Breast epithelium (tissue), 4 donors: ENCODE data around the gene TMC3. TPM values are rescaled to one million over a fixed set of nuclear protein-coding genes. Genes with fewer than 3 reads are reported as not detected.

Experiments used
- DNase-seq, 2 donors: peaks; one replicate each; pipeline ENCODE4 v3.0.0-alpha.2; 2019; ENCODE audit warnings: low spot score in 2 of 2
- H3K27ac ChIP-seq, 2 donors: fragments of 200-600 bp; sonication (generic) in 1 of 2; one replicate each; pipeline ENCODE4 v1.5.1; 2016 to 2019; ENCODE audit warnings: mild to moderate bottlenecking in 1 of 2
- H3K27me3 ChIP-seq, 2 donors: fragments of 200-600 bp; sonication (generic) in 1 of 2; one replicate each; pipeline versions ENCODE4 v1.5.1 to v1.6.0; 2017 to 2019; ENCODE audit warnings: control low read depth in 1 of 2, mild to moderate bottlenecking in 1 of 2
- H3K36me3 ChIP-seq: fragments of 200-600 bp; one replicate; pipeline ENCODE4 v1.5.1; 2019
- H3K4me1 ChIP-seq, 2 donors: fragments of 200-600 bp; sonication (generic); one replicate each; pipeline ENCODE4 v1.5.1; 2016 to 2019; ENCODE audit warnings: control low read depth in 1 of 2
- H3K4me3 ChIP-seq, 3 donors: fragments of 200-600 bp; sonication (generic); 1 replicate in 2 of 3; 2 replicates in 1 of 3; pipeline ENCODE4 v1.5.1; 2016 to 2019; ENCODE audit warnings: mild to moderate bottlenecking in 3 of 3, moderate library complexity in 2 of 3
- H3K9me3 ChIP-seq, 2 donors: fragments of 200-600 bp; sonication (generic) in 1 of 2; one replicate each; pipeline ENCODE4 v1.5.1; 2016 to 2019; ENCODE audit warnings: control low read depth in 1 of 2
- POLR2A ChIP-seq: fragments of 450-650 bp; IDR thresholded peaks from one replicate; pipeline ENCODE4 v1.6.1; 2016; ENCODE audit warnings: antibody characterized with exemption, mild to moderate bottlenecking, moderate library complexity
- POLR2AphosphoS5 ChIP-seq, 3 donors: sonication (generic); formaldehyde crosslinking; IDR thresholded peaks; one replicate each; pipeline ENCODE4 v1.6.1; 2017; ENCODE audit warnings: antibody characterized with exemption in 3 of 3
- intact Hi-C: fragments of 100-400 bp; cut with DNase I; formaldehyde crosslinking; loops from one replicate; pipeline ENCODE4 v1.15.1; 2023; ENCODE audit warnings: low total_unique reads
- total RNA-seq, 3 donors: library from RNA; depleted of rRNA; stranded (reverse); fragments of >200 nt; gene quantifications; one replicate each; pipeline ENCODE4 v1.1.0, GENCODE V29; 2016
- TF ChIP-seq, protein P1 (sequence below), 3 donors: fragments of 450-650 bp; IDR thresholded peaks; one replicate each; pipeline ENCODE4 v1.5.1; 2016 to 2017; ENCODE audit warnings: antibody characterized with exemption in 3 of 3, mild to moderate bottlenecking in 3 of 3, moderate library complexity in 3 of 3

TMC3 gene
- total RNA-seq, 3 donors from 2014 or later, result 0.15 to 1.6 TPM; not detected in 1

DNA sequence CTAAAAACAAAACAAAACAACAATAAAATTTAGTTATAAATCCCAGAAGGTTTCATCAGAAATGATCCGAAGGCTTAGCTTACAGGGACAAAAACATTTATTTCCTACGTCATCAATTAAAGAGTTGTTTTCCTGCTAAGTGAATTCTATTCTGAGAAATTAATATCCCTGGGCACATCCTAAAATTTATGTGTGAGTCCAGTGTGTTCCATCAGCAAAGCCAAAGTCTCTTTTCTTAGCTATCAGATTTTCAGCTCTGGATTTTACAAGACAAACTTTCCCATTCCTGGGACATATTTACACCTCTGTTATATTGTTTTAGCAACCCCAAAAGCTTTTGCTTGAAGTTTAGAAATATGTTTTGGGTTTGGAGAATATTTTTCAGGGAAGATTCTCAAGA lies 4.4 kb upstream of the TMC3 start:
- Histone ChIP-seq H3K9me3 (no peaks in the 10 kb centered on the region), H3K27me3 (no peaks in the 10 kb centered on the region), H3K4me1 (no peaks in the 10 kb centered on the region), H3K36me3 (no peaks in the 10 kb centered on the region), H3K27ac (peak overlapping the region; percentile 23 to 41), H3K4me3 (no peak overlapping the region)
- DNase-seq, result no peak
- intact Hi-C loops, result no loop called here
- TF ChIP-seq, protein P1, sequence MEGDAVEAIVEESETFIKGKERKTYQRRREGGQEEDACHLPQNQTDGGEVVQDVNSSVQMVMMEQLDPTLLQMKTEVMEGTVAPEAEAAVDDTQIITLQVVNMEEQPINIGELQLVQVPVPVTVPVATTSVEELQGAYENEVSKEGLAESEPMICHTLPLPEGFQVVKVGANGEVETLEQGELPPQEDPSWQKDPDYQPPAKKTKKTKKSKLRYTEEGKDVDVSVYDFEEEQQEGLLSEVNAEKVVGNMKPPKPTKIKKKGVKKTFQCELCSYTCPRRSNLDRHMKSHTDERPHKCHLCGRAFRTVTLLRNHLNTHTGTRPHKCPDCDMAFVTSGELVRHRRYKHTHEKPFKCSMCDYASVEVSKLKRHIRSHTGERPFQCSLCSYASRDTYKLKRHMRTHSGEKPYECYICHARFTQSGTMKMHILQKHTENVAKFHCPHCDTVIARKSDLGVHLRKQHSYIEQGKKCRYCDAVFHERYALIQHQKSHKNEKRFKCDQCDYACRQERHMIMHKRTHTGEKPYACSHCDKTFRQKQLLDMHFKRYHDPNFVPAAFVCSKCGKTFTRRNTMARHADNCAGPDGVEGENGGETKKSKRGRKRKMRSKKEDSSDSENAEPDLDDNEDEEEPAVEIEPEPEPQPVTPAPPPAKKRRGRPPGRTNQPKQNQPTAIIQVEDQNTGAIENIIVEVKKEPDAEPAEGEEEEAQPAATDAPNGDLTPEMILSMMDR (IDR thresholded peaks at IDR 0.05), result no peak
- TF ChIP-seq POLR2A (no peak), POLR2AphosphoS5 (IDR thresholded peaks at IDR 0.05) (no peak)

DNA sequence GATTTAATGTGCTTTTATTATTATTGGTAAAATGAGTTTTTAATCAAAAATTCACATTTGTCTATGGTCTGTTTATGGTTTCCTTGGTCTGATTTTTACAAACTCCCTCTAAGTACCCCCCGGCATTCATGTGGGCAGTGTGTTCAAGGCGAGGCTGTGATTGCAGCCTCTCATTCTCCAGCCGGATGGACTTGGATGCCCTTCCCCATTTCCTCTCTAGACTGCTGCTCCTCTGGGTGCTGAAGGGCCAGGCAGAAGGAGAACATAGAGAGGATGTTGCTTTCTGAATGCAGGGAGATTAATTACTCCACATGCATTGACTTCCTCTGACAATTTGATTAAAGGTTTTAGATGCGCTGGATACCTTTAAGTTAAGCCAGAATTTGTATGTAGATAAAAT lies 3.9 kb upstream of the TMC3 start:
- H3K27me3 ChIP-seq, result no peaks in the 10 kb centered on the region
- DNase-seq, result no peak
- H3K4me3 ChIP-seq, result no peak overlapping the region
- TF ChIP-seq, protein P1 (IDR thresholded peaks at IDR 0.05), result no peak
- TF ChIP-seq POLR2A, result no peak
- no peak for TF ChIP-seq POLR2AphosphoS5 (IDR thresholded peaks at IDR 0.05)
- H3K27ac ChIP-seq, result peak overlapping the region; percentile 23 to 41
- H3K9me3 ChIP-seq, result no peaks in the 10 kb centered on the region
- intact Hi-C loops, result no loop called here
- no peaks in the 10 kb centered on the region for H3K4me1 ChIP-seq
- H3K36me3 ChIP-seq, result no peaks in the 10 kb centered on the region

DNA sequence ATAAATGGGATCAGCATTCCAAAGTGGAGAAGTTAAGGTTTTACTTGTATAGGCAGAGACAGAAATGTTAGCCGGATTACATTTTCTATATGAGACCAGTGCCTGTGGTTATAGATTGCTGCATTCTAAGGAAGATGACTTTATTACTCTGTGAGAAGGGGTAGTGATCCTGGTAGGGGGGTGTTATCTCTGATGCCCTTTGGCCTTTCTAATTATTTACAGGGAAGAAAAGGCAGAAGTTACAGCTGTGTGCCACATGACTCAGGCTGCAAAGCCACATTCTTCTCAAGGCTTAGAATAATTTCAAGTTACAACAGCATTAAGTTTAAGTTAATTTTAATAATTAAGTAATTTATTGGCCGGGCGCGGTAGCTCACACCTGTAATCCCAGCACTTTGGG lies 2.2 kb upstream of the TMC3 start:
- Histone ChIP-seq H3K27me3 (no peaks in the 10 kb centered on the region), H3K4me1 (no peaks in the 10 kb centered on the region), H3K27ac (no peak overlapping the region), H3K9me3 (no peaks in the 10 kb centered on the region), H3K4me3 (no peak overlapping the region), H3K36me3 (no peaks in the 10 kb centered on the region)
- intact Hi-C loops, result no loop called here
- no peak for TF ChIP-seq POLR2AphosphoS5 (IDR thresholded peaks at IDR 0.05)
- DNase-seq, result no peak

DNA sequence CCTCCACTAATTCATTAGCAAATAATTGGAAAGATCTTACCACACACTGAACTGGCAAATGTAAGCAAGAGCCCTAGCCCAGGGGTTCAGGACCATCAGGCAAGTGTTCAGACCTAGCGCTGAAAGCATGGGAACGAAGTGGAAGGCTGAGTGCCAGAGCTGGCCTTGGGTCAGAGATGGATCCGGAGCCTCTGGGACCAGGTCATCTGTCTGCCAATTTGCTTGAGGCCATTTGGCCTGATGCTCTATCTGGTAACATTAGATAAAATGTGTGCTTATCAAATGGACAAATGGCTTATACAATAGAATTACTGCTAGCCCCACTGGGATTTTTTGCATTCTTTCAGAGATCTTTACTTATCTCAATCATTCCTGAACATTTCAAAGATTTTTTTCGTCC lies 1.4 kb upstream of the TMC3 start:
- intact Hi-C loops, result no loop called here
- no peak for DNase-seq

DNA sequence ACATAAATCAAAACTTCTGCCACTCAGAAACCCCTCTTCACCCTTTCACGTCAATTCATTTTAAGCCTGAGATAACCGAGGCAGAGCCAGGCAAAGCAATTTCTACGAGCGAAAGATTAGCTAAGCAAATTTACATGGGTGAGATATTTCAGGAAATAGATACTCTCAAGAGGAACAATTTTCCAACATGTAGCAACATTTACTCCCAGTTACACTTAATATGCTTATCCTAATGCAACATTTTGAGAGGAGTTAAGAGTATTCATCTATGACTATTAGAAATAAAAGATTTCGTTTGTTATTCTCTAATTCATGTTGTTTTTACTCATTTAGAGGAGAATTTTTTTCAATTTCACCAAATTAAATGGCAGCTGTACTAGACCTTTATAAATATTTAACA lies 837 bp downstream of the TMC3 start:
- H3K4me1 ChIP-seq, result no peaks in the 10 kb centered on the region
- TF ChIP-seq POLR2AphosphoS5 (IDR thresholded peaks at IDR 0.05) (no peak), POLR2A (no peak)
- TF ChIP-seq, protein P1 (IDR thresholded peaks at IDR 0.05), result no peak

More for the DNA sequence above, 1.4 kb upstream of the TMC3 start:
- no peak overlapping the region for H3K27ac ChIP-seq
- no peaks in the 10 kb centered on the region for H3K36me3 ChIP-seq
- no peaks in the 10 kb centered on the region for H3K27me3 ChIP-seq
- H3K4me3 ChIP-seq, result no peak overlapping the region
- H3K4me1 ChIP-seq, result no peaks in the 10 kb centered on the region
- no peaks in the 10 kb centered on the region for H3K9me3 ChIP-seq
- TF ChIP-seq POLR2AphosphoS5 (IDR thresholded peaks at IDR 0.05), result no peak
- TF ChIP-seq, protein P1 (IDR thresholded peaks at IDR 0.05), result no peak
- no peak for TF ChIP-seq POLR2A

DNA sequence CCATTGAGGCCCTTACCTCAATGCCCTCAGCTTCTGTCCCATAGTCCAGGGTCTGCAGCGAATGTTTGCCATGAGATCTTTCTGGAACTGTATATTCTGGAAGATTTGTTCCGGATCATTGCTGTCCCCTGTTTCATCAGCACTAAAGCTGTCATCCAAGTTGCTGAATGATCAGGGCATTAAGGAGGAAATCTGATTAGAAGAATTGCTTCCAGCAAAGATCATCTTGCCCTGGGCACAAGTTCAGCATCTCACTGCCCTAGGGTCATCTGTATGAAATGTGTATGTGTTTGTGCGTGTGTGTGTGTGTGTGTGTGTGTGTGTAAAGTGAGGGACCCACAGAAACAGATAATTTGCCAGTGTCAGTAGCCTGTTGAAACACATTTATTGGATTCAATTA lies 1.4 kb downstream of the TMC3 start:
- Histone ChIP-seq H3K4me1 (no peaks in the 10 kb centered on the region), H3K27me3 (no peaks in the 10 kb centered on the region), H3K9me3 (no peaks in the 10 kb centered on the region), H3K27ac (no peak overlapping the region), H3K4me3 (no peak overlapping the region), H3K36me3 (no peaks in the 10 kb centered on the region)
- no peak for TF ChIP-seq POLR2A
- TF ChIP-seq POLR2AphosphoS5 (IDR thresholded peaks at IDR 0.05), result no peak
- TF ChIP-seq, protein P1 (IDR thresholded peaks at IDR 0.05), result no peak
- intact Hi-C loops, result no loop called here
- no peak for DNase-seq

More for the DNA sequence above, 837 bp downstream of the TMC3 start:
- intact Hi-C loops, result no loop called here
- Histone ChIP-seq H3K9me3 (no peaks in the 10 kb centered on the region), H3K27me3 (no peaks in the 10 kb centered on the region), H3K36me3 (no peaks in the 10 kb centered on the region), H3K4me3 (no peak overlapping the region), H3K27ac (no peak overlapping the region)
- no peak for DNase-seq
